HG02759 (cell line): ENCODE data around the gene SPPL2B.

Experiments
- ATAC-seq: cut with Tn5 transposase; IDR thresholded peaks from one replicate; pipeline ENCODE4 v1.9.1; 2021; ENCODE audit warnings: mild to moderate bottlenecking, moderate library complexity; ENCODE audit not compliant: unreplicated experiment

Gene SPPL2B

GRCh38 chr19:2300533-2300932, 28.0 kb upstream of the SPPL2B start:
- ATAC-seq = no peak

GRCh38 chr19:2302319-2303210, 25.9 kb upstream of the SPPL2B start:
- ATAC-seq = no peak

GRCh38 chr19:2303211-2303798, 25.2 kb upstream of the SPPL2B start:
- no peak for ATAC-seq

- ATAC-seq = no peak
Observed at GRCh38 chr19:2305452-2306280, 22.8 kb upstream of the SPPL2B start.

- ATAC-seq = no peak
Observed at GRCh38 chr19:2306281-2306806, 22.1 kb upstream of the SPPL2B start.

- no peak for ATAC-seq
Observed at GRCh38 chr19:2306971-2307370, 21.5 kb upstream of the SPPL2B start.

- no peak for ATAC-seq
Observed at GRCh38 chr19:2307518-2308012, 20.9 kb upstream of the SPPL2B start.

GRCh38 chr19:2308114-2308556, 20.3 kb upstream of the SPPL2B start, which contains the start of gene LINGO3:
TSS of gene LINGO3 (minus strand) at chr19:2308154. CDS start at chr19:2291776, 16,378 bp downstream.
- no peak for ATAC-seq

- ATAC-seq = no peak
Observed at GRCh38 chr19:2309734-2310362, 18.6 kb upstream of the SPPL2B start.

- no peak for ATAC-seq
Observed at GRCh38 chr19:2311093-2311492, 17.4 kb upstream of the SPPL2B start.

GRCh38 chr19:2312820-2313501, 15.5 kb upstream of the SPPL2B start:
- no peak for ATAC-seq

GRCh38 chr19:2315121-2315817, 13.2 kb upstream of the SPPL2B start:
- ATAC-seq = no peak

- no peak for ATAC-seq
Observed at GRCh38 chr19:2315818-2316353, 12.6 kb upstream of the SPPL2B start.

GRCh38 chr19:2317300-2317699, 11.2 kb upstream of the SPPL2B start:
- no peak for ATAC-seq

- ATAC-seq = no peak
Observed at GRCh38 chr19:2317756-2318155, 10.7 kb upstream of the SPPL2B start.

GRCh38 chr19:2318923-2319322, 9.6 kb upstream of the SPPL2B start:
- ATAC-seq = no peak

GRCh38 chr19:2319551-2319950, 8.9 kb upstream of the SPPL2B start:
- ATAC-seq = no peak

GRCh38 chr19:2320049-2320448, 8.4 kb upstream of the SPPL2B start:
- no peak for ATAC-seq

GRCh38 chr19:2320939-2321338, 7.5 kb upstream of the SPPL2B start:
- ATAC-seq = no peak
